Measurements from ENCODE around the gene C6orf141.

Gene C6orf141

GRCh38 chr6:49550492-49551077 is at the start of gene C6orf141:
Gene C6orf141 (plus strand): TSS chr6:49550668. CDS start chr6:49550793, 125 bp downstream.
- no peak for DNase-seq (ENCODE audit: low read depth, low spot score)

GRCh38 chr6:49504666-49505065 is 45.8 kb upstream of the C6orf141 start:
- DNase-seq (ENCODE audit: low read depth, low spot score), result no peak

GRCh38 chr6:49506569-49507111 is 43.8 kb upstream of the C6orf141 start:
- DNase-seq (ENCODE audit: low read depth, low spot score), result no peak

GRCh38 chr6:49509342-49509741 is 41.1 kb upstream of the C6orf141 start:
- no peak for DNase-seq (ENCODE audit: low read depth, low spot score)

GRCh38 chr6:49513153-49513989 is 37.1 kb upstream of the C6orf141 start:
- DNase-seq (ENCODE audit: low read depth, low spot score), result no peak

- no peak for DNase-seq (ENCODE audit: low read depth, low spot score)
Measured at GRCh38 chr6:49514571-49515484, 35.6 kb upstream of the C6orf141 start.

GRCh38 chr6:49515485-49516146 is 34.9 kb upstream of the C6orf141 start:
- no peak for DNase-seq (ENCODE audit: low read depth, low spot score)

- no peak for DNase-seq (ENCODE audit: low read depth, low spot score)
Measured at GRCh38 chr6:49516147-49516505, 34.3 kb upstream of the C6orf141 start.

- DNase-seq (ENCODE audit: low read depth, low spot score), result no peak
Measured at GRCh38 chr6:49517919-49518318, 32.5 kb upstream of the C6orf141 start.

- no peak for DNase-seq (ENCODE audit: low read depth, low spot score)
Measured at GRCh38 chr6:49519660-49520059, 30.8 kb upstream of the C6orf141 start.

- no peak for DNase-seq (ENCODE audit: low read depth, low spot score)
Measured at GRCh38 chr6:49522710-49523593, 27.5 kb upstream of the C6orf141 start.

- no peak for DNase-seq (ENCODE audit: low read depth, low spot score)
Measured at GRCh38 chr6:49523901-49524300, 26.6 kb upstream of the C6orf141 start.

- no peak for DNase-seq (ENCODE audit: low read depth, low spot score)
Measured at GRCh38 chr6:49524541-49524940, 25.9 kb upstream of the C6orf141 start.

GRCh38 chr6:49526598-49526997 is 23.9 kb upstream of the C6orf141 start:
- no peak for DNase-seq (ENCODE audit: low read depth, low spot score)

GRCh38 chr6:49527320-49527719 is 23.1 kb upstream of the C6orf141 start:
- no peak for DNase-seq (ENCODE audit: low read depth, low spot score)

GRCh38 chr6:49528571-49528970 is 21.9 kb upstream of the C6orf141 start:
- DNase-seq (ENCODE audit: low read depth, low spot score), result no peak

GRCh38 chr6:49530141-49530776 is 20.2 kb upstream of the C6orf141 start:
- no peak for DNase-seq (ENCODE audit: low read depth, low spot score)

GRCh38 chr6:49531774-49532569 is 18.5 kb upstream of the C6orf141 start:
- peak; percentile 5 for DNase-seq (ENCODE audit: low read depth, low spot score)

GRCh38 chr6:49535795-49536194 is 14.7 kb upstream of the C6orf141 start:
- DNase-seq (ENCODE audit: low read depth, low spot score), result no peak

All from brain pericyte (primary cell).